Muscle of back (tissue), 11 donors: ENCODE measurements around the gene CEP170B. TPM values are rescaled to one million over a fixed set of nuclear protein-coding genes. Genes with fewer than 3 reads are reported as not detected.
"Not testable (repeated sequence)": the region's sequence is repeated elsewhere in the genome, so short reads cannot be mapped to it uniquely, and the experiment has no call there.

ENCODE experiments used
- DNase-seq, 3 donors: peaks; one replicate each; pipeline versions ENCODE4 v3.0.0 to v3.0.0-alpha.2; 2013
- polyA plus RNA-seq, 10 donors: library from polyadenylated mRNA; unstranded; fragments of 120-200 nt; gene quantifications; one replicate each; pipeline ENCODE4 v1.2.1, GENCODE V29; 2013; ENCODE audit not compliant: insufficient read length in 10 of 10

Gene CEP170B
- polyA plus RNA-seq, 10 donors = 1.1 to 5.4 (median 2.5) TPM

GRCh38 chr14:104941508-104942365 lies 76.7 kb downstream of the CEP170B start:
- no peak for DNase-seq

GRCh38 chr14:104942586-104942985 lies 77.5 kb downstream of the CEP170B start:
- no peak for DNase-seq

- not testable (repeated sequence) for DNase-seq
These were observed 78.3 kb downstream of the CEP170B start for GRCh38 chr14:104943216-104944015.

- DNase-seq = not testable (repeated sequence)
These were observed 78.9 kb downstream of the CEP170B start for GRCh38 chr14:104944016-104944308.

GRCh38 chr14:104944436-104945205 lies 79.6 kb downstream of the CEP170B start:
- not testable (repeated sequence) for DNase-seq

GRCh38 chr14:104945266-104945665 lies 80.2 kb downstream of the CEP170B start:
- not testable (repeated sequence) for DNase-seq

Other genes starting within 250 kb of the CEP170B start
- gene INF2, start 175.7 kb upstream of the CEP170B start, polyA plus RNA-seq = 10 to 100 TPM; 31.6 to 57.0 (median 43.3) TPM
- 10 to 100 TPM; 29.1 to 87.2 (median 57.4) TPM for gene ADSS1, start 141.0 kb upstream of the CEP170B start, polyA plus RNA-seq
- 10 to 100 TPM; 48.4 to 90.0 (median 70.7) TPM for gene SIVA1, start 112.1 kb upstream of the CEP170B start, polyA plus RNA-seq
- 100 to 1,000 TPM; 136 to 198 (median 172) TPM for gene AKT1, start 69.5 kb upstream of the CEP170B start, polyA plus RNA-seq
- 1 to 10 TPM; 4.0 to 7.4 (median 6.2) TPM for gene ZBTB42, start 64.2 kb upstream of the CEP170B start, polyA plus RNA-seq
- gene PLD4, start 59.6 kb downstream of the CEP170B start, polyA plus RNA-seq = 1 to 10 TPM; 3.6 to 8.7 (median 4.8) TPM
- gene AHNAK2, start 113.1 kb downstream of the CEP170B start, polyA plus RNA-seq = 10 to 100 TPM in 9 of 10 donors, 1 to 10 TPM in 1; 4.1 to 22.2 (median 16.0) TPM
- gene CLBA1, start 120.5 kb downstream of the CEP170B start, polyA plus RNA-seq = 1 to 10 TPM; 2.6 to 6.7 (median 4.4) TPM
- gene CDCA4, start 155.8 kb downstream of the CEP170B start, polyA plus RNA-seq = 10 to 100 TPM; 11.0 to 29.9 (median 16.7) TPM
- 1 to 10 TPM in 3 of 10 donors, under 1 TPM in 7; 0.59 to 1.0 (median 0.88) TPM for gene GPR132, start 200.2 kb downstream of the CEP170B start, polyA plus RNA-seq